CD4-positive, alpha-beta T cell treated with Interleukin-15 for 1 hour (primary cell): ENCODE measurements around the gene PHC3.

Experiments used
- DNase-seq: peaks from one replicate; pipeline ENCODE4 v3.0.0-alpha.2; 2020

The PHC3 gene

DNA sequence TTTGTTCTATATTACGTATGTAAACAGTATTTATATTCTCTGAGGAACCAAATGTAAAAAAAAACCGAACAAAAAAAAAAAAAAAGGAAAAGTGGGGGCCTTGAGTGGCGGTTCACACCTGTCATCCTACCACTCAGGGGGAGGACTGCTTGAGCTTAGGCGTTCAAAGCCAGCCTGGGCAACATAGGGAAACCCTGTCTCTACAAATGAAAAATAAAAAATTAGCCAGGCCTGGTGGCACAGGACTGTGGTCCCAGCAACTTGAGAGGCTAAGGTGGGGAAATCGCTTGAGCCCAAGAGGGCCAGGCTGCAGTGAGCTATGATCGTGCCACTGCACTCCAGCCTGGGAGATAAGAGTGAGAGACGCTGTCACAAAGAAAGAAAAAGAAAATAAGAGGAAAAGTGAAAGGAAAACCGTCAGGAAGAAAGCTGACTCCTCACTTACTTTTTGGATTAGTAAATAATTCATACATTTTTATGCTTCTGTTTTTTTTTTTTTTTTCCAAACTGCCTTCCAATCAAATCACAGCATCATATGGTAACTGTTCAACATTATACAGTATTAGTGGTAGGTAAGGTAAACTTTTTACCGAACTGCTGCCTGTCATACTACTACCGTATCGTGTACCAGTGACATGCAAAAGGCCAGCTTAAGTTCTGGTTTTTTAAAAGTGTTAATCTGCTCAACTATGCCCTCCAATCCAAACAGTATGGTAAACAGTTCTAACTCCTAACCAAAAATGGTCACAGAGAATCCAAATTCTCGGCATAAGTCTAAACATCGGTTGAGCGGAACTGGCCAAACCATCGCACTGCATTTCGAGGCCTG is 1.2 kb downstream of the PHC3 start:
- DNase-seq, result no peak

DNA sequence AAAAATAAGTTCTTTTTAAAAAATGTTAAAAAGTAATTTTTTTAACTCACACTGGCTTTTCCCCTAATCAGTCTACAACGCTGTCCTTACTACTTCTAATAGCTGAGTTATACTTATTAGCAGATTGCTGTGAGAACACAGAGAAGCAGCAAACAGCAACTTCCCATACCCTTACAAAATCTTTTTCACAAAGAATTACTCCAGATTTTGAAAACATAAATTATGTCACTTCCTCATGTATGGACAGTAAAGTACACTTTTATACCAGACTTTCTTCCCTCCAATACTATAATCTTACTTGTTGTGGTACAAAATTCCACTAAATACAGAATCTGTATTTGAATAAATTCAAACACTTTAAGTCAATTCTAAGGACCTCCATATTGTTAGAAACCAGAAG is 2.1 kb downstream of the PHC3 start:
- DNase-seq, result no peak

DNA sequence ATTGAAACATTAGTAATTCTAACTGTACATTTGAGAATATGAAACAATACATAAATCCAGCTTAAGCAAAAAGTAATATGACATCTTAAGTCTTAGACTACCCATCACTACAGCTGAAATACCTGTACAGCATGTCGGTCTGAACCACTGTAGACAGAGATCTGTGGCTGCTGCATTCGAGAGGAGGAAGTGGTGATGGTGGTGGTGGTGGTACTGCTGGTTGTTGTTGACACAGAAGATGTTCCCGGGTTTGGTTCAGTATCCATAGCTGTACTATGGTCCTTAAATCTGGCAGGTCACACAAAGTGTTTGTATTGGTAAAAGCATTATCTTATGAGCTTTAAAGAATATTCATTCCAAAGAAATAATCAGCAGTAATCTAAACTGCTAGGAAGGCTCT is 2.9 kb downstream of the PHC3 start:
- peak; percentile 62 for DNase-seq

DNA sequence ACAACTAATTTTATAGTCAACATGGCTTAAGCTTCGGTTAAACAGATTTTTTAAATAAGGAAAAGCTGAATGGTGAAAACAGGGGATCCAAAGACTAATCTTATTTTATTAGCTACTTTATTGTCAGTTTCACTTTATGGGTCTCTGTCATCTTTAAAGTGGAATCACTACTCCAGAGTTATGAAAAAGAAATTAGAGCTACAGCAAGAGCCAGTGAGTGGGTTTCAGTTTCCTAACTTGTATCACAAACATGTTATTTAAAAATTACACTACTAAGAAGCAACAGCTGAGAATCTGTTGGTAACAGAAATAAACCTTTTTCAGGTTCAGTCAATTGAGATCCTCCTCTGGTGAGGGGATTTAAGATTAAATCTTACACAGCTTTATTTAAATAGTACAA is 10.0 kb downstream of the PHC3 start:
- no peak for DNase-seq

DNA sequence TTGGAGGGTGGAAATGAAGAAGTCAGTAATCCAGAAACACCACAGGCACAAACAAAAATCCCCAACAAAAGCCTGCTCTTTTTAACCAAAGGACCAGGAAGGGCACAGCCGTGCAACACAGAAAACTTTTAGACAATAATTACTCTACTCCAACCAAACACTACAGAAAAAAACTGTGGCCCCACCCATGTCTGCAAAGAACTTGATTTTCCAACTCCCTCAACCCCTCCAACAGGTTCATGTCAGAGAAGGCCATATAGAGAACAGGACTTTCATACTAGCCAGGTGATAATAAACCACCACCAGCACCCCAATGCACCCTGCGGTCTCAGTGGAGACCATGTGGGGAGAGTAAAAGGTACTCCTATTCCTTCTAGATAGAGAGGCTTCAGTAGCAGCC is 16.8 kb downstream of the PHC3 start:
- DNase-seq, result no peak

DNA sequence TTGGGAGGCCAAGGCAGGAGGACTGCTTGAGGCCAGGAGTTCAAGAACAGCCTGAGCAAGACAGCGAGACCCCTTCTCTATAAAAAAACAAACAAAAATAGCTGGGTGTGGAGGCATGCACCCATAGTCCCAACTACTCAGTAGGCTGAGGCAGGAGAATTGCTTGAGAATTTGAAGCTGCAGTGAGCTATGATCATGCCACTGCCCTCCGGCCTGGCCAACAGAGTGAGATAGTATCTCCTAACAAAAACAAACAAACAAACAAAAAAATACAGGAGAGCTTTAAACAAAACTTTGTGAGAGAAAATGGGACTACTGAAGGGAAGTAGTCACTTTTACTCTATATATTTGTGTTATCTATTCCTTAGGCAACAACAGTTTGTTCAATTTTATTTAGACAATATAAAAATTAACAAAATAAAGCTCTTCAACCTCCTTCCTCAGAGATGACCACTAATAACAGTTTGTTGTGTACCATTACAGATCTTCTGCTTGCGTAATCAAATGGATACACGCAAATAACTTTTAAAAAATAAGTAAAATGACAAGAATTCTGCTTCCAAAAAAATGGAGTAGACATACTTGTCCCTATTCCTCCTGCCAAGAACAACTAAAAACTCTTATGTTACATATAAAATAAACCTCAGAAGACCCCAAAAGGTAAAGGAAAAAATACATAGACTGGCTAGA is 17.4 kb downstream of the PHC3 start:
- DNase-seq, result no peak

DNA sequence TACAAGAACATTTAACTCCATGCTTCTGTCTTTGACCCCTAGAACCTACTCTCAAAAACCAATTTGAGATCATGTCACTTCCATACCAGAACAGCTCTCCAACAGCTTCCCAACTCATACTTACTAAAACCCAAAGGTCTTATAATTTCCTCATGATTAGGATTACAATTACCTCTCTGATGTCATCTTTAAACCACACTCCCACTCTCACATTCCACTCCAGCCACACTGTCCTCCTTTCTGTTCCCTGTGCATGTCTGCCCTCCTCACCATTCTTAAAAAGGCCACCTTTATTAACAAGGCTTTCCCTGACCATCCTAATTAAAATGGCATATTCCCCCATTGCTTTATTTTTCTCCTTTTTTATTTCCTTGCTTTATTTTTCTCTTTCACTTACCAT is 18.9 kb downstream of the PHC3 start:
- DNase-seq, result no peak

DNA sequence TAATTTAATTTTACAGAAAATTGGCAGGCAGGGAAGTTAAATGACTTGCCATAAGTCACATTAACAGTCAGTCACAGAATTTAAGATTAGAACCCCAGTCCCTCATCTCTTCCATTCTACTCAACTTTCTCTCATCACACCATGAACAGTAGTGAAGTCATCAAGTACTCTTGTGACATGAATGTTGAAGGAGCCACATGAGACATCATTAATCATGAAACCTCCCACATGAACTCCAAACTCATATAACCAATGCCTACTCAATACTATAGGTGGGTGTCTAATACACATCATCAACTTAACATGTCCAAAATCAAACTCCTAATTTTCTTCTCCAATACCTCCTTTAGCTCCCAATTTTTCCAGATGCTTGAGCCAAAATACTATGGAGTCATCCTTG is 19.5 kb downstream of the PHC3 start:
- no peak for DNase-seq

DNA sequence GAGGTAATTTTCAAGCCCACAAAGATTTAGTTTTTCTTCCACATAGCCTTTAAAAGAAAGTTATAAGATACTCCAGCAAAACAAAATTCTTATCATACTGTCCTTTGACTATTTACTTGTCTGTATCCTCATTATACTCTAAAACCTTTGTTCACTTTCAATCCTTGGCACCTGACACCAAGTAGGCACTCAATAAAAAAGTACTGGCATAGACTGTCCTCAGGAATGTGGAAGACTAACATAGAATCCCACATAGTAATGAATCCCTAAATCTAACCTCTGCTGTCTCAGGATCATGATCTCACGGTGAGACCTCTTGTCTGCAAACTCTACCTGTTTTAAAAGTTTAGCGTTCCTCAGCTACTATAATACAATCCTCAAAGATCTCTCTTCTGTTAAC is 21.6 kb downstream of the PHC3 start:
- DNase-seq, result no peak

DNA sequence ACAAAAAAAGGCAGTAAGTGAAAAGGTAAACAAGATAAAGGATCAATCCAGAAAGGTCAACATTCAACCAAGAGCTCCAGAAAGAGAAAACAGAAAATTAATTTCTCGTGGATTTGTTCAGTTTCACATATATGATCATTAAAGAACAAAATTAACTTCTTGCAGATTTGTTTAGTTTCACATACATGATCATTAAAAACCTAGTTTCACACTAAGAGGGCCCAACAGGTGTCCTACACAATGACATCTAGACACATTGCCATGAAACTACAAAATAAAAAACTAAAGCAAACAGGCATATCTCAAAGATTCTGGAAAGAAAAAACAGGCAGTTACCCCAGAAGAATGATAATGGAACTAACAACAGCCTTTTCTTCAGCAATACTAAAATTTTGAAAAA is 22.1 kb downstream of the PHC3 start:
- DNase-seq, result no peak

DNA sequence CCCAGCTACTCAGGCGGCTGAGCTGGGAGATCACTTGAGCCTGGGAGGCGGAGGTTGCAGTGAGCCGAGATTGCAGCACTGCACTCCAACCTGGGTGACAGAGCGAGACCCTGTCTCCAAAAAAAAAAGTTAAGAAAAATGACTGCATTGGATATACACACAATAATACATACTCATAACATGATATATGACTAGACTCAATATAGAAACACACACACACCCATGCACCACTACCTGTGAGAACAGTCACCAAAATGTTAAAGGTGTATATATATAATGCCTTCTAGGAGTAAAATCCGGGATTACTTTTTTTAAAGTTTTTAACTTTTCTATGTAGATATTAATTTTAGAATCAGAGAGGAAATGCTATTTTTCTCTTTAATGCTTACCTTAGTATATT is 25.9 kb downstream of the PHC3 start:
- DNase-seq, result no peak

DNA sequence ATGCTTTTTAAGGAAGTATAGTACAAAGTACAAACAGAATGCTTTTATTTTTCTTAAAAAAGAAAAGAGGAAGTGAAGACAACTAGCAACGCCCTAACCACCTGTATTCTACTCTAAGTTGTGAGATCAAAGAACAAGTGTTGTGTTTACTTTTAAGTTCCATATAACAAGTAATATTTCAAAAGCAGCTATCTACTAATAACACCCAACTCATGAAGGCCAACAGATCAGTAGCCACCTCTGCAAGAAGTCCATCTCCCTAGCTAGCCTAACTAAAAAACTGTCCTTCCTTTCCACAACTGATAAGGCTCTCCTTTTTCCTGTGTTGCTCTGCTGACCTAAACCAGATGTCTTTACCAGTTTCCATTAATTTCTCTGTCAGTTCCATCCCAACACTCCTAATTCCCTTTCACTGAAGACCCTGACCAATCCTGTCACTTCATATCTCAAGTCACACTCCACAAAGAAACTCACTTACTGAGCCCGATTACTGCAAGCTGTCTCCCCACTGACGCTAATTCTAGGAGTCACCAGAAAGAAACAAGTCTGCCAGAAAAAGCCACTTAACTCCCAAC is 26.9 kb downstream of the PHC3 start:
- DNase-seq, result no peak

DNA sequence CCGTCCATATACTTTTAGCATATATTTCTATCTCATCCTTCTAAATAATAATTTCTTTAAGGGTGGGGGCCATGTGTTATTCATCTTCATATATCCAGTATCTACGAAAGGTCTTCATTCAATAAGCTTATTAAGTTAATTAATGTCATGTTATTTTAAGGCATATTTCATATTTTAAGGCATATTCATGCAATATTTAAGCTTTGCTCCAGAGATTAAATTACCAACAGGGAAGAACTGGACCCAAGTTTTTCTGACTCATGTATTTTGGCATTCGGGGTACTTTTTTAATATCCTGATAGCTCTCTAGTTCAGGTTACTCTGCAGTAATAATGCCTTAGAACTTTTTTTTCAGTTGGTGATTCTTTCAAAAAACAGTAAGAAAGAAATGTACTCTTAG is 27.4 kb downstream of the PHC3 start:
- no peak for DNase-seq

DNA sequence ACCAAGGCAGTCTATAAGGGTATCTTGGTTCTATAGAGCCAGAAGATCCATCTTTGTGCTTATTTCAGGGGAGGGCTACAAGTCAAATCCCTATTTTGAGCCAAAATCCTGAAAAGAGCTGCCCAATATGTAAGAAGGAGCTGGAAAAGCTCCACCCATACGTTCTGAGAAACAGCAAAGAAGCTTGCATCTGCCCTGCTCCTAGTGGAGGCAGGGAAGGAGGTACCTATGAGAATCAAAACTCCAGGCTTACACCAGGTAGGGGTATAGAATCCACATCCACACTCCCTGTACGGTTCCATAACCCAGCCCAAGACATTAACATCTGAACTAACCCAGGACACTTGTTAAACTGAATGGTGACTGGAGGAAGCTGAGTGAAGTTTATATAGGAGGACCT is 30.0 kb downstream of the PHC3 start:
- DNase-seq, result no peak

DNA sequence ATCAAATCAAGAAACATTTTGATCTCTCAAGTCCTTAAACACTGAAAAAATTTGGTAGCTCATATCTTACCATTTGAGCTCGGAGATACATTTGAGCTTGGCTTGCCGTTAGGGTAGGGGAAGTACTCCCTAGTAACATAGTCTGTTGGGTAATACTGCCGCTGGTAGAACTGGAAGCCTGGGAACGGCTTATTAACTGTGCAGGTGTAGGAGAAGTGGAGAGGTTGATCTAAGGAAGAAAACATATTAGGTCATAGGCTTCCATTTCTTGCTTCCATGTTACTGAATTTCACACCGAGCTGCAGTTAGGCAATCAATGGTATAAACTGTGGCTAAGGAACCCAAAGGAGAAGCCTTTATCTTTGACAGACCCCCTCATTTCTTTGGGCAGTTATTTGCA is 32.5 kb downstream of the PHC3 start:
- DNase-seq, result no peak

DNA sequence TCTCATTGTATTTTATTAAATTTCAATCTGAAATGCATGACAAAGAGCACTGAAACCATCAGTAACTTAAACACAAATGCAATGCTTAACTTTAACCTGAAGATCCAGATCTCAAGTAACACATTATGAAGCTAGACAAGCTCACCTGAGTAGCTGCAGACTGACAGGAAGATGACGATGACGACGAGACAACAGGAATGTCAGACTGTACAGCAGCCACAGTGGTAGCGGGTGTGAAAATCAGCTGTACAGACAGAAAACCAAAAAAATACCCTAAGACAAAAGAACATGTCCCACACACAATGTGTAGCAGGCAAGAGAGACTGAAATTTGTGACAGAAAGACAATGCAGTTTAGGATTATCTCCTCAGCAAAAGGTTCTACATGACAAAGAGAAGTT is 36.3 kb downstream of the PHC3 start:
- DNase-seq, result no peak

DNA sequence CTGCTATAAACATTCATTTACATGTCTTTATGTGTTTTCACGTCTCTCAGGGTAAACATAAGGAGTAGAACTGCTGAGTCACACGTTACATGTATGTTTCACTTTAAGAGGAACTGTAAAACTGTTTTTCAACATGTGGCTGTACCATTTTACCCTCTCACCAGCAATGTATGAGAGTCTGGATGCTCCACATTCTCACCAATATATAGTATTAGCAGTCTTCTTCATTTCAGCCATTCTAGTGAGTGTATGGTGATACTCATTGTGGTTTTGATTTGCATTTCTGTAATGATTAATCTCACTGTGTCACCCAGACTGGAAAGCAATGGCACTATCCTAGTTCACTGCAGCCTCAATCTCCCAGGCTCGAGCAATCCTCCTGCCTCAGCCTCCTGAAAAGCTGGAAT is 37.1 kb downstream of the PHC3 start:
- DNase-seq, result no peak

DNA sequence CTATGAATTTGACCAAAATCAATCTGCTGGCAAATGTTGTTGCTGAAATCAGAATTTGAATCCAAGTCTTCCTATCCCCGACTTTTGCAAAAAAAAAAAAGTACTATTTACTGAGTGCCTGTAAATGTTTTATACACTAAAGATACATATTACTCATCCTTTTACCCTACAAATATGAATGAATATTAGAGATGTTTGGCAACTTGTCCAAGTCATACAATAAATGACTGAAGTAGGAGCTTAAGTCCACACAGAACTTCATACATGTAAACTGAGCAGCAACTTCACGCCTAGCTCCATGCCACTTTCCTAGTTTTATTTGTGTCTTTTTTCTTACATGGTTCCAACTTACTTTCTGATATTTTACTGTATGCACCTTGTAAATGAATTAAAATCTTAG is 39.2 kb downstream of the PHC3 start:
- no peak for DNase-seq

DNA sequence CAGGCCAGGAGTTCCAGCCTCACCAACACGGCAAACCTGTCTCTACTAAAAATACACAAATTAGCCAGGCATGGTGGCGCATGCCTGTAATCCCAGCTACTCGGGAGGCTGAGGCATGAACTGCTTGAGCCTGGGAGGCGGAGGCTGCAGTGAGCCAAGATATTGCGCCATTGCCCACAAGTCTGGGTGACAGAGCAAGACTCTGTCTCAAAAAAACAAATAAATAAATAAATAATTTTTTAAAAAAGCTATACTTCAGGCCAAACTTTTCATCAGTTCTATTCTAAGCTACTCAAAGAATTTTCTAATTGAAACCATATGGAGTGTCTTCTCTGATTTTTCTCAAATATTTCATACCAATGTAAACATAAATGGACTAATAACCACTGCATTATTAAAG is 43.5 kb downstream of the PHC3 start:
- DNase-seq, result no peak

DNA sequence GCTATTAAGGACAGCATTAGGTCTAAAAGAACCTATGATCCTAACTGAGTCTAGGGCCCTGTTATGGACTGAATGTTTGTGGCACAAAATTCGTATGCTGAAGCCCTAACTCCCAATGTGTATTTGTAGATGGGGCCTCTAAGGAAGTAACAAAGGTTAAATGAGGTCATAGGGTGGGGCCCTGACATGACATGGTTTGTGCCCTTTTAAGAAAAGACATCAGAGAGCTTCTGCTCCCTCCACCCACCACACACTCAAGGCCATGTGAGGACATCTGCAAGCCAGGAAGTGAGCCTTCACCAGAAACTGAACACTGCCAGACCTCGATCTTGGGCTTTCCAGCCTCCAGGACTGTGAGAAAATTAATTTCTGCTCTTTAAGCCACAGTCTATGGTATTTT is 49.2 kb downstream of the PHC3 start:
- no peak for DNase-seq

DNA sequence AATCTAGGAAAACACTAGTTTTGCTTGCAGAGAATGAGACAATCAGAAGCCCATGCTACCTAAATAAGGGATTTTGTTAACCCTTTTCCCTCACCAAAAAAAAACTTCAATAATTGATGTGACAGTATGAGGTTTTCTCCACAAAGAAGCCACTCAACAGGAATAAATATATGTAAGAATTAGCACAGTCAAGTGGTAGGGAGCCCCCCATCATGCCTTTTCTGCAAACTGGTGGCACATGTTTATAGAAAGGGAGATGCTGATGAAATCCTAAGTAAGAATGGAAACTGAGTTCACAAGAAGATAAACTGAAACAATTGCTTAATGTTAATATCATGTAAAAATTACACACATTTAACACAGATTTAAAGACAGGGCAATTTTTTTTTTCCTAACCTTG is 51.0 kb downstream of the PHC3 start:
- DNase-seq, result no peak

DNA sequence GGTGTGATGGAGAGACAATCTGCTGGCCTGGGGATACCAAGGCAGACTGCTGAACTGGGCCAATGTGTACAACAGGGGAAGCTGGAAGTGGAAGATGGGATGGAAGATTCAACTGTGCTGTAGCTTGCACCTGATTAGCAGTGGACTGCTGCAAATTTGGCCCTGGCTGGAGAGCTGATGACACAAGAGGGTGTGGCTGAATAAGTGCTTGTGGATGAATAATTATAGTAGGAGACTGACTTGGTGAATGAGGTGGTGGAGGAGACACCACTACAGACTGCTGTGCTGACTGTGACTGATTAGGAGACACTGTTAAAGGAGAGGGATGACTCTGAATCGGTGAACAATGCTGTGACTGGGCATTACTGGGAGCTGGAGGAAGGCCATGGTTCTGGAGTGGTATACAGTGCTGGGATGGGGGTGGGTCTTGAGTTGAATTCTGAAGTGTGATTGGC is 52.5 kb downstream of the PHC3 start:
- no peak for DNase-seq

DNA sequence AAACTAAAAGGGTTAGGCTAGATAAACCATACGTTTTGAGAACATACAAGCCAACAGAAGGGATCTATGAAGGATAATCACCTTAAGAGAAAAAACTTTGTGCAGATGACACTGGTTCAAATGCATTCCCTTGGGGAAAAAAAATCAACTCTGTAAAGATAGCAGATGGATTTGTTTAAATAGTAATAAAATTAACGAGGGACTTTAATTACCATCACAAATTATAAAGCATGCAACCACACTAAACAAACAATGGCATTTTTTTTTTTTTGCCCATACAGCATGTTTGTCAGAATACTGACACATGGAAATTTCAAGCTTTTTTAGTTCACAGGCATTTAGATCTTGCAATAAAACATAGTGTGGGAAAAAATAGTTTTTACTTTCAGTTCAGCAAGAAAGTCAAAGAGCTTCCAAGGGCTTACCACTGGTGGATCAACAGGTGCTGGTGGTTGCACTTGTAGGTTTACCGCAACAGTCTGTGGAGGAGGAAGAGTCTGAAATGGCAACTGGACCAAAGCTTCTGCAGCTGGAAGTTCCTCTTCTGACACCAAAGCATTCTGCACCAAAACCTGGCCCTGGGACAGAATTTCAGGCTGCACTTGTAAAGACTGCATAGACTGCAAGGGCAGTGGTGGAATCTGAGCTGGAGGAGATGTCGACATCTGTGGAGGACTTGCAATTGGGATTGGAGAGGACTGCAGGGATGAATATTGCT is 53.1 kb downstream of the PHC3 start:
- DNase-seq, result no peak

DNA sequence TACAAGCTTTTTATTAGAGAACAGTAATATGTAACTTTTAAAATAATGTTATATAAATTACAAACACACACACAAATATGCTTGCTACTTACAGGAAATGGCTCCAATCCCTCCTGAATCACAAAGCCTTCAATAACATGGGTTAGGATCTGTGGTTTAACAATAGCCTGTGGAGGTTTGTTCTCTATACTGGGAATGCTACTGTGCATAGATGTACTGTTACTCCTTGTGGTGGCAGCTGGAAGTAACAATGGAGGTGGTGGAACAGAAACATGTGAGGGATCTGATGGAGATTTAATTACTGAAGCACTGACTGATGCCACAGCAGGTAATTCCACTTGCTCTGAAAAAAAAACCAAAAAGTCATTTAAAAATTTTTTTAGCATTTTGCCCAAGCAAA is 64.4 kb downstream of the PHC3 start:
- DNase-seq, result no peak
